ENCODE results near the gene TSPAN7. TPM values are rescaled to one million over a fixed set of nuclear protein-coding genes. Genes with fewer than 3 reads are reported as not detected.

Gene TSPAN7
- total and polyA plus RNA-seq, 2 donors (not counting 1 experiment from before 2014, with no cell fraction given), result 0.03 TPM; not detected in 1

GRCh38 chrX:38666909-38667308 lies 105.6 kb downstream of the TSPAN7 start:
- H3K27ac ChIP-seq (ENCODE audit: insufficient read depth, low read length), result no peak overlapping the region
- no peak overlapping the region for H3K4me3 ChIP-seq (replicated peaks in 1 of 4; ENCODE audit: control extremely low read depth in 1 of 4, insufficient read depth in 1 of 4, low read depth in 3 of 4, low read length in 4 of 4)
- DNase-seq (ENCODE audit: low read depth in 2 of 2), result no peak
- no peak overlapping the region for H3K9ac ChIP-seq (ENCODE audit: insufficient read depth, low read length)
- no peaks in the 10 kb centered on the region for H3K27me3 ChIP-seq (ENCODE audit: control insufficient read depth, insufficient read depth, low read length)
- no peaks in the 10 kb centered on the region for H3K79me2 ChIP-seq (ENCODE audit: control insufficient read depth, insufficient read depth, low read length)
- no peaks in the 10 kb centered on the region for H3K9me3 ChIP-seq (ENCODE audit: control insufficient read depth, insufficient read depth, low read depth, low read length)
- no peak overlapping the region for H2AFZ ChIP-seq (ENCODE audit: low read length)
- no peak overlapping the region for H3K4me2 ChIP-seq (ENCODE audit: extremely low read depth, insufficient read depth, low read length)
- no peaks in the 10 kb centered on the region for H3K36me3 ChIP-seq (ENCODE audit: control insufficient read depth, insufficient read depth, low read length)
- H3K4me1 ChIP-seq (ENCODE audit: control insufficient read depth, extremely low read depth, insufficient read depth, low read length), result no peaks in the 10 kb centered on the region
- H4K20me1 ChIP-seq (ENCODE audit: control insufficient read depth, extremely low read depth, insufficient read depth, low read length), result no peaks in the 10 kb centered on the region
- no peak for TF ChIP-seq CTCF (conservative IDR thresholded peaks at IDR 0.05 in 1 of 2, IDR thresholded peaks at IDR 0.05 in 1 of 2; ENCODE audit: low read depth in 1 of 2, low read length in 2 of 2)
- TF ChIP-seq EZH2 (IDR thresholded peaks at IDR 0.05; ENCODE audit: low read length, missing control alignments), result no peak

- H3K27ac ChIP-seq (ENCODE audit: insufficient read depth, low read length), result no peak overlapping the region
- H3K9ac ChIP-seq (ENCODE audit: insufficient read depth, low read length), result no peak overlapping the region
- no peak for TF ChIP-seq EZH2 (IDR thresholded peaks at IDR 0.05; ENCODE audit: low read length, missing control alignments)
- no peak for TF ChIP-seq CTCF (conservative IDR thresholded peaks at IDR 0.05 in 1 of 2, IDR thresholded peaks at IDR 0.05 in 1 of 2; ENCODE audit: low read depth in 1 of 2, low read length in 2 of 2)
- DNase-seq (ENCODE audit: low read depth in 2 of 2), result no peak
- no peak overlapping the region for H3K4me2 ChIP-seq (ENCODE audit: extremely low read depth, insufficient read depth, low read length)
- no peaks in the 10 kb centered on the region for H3K4me1 ChIP-seq (ENCODE audit: control insufficient read depth, extremely low read depth, insufficient read depth, low read length)
- H4K20me1 ChIP-seq (ENCODE audit: control insufficient read depth, extremely low read depth, insufficient read depth, low read length), result no peaks in the 10 kb centered on the region
- no peaks in the 10 kb centered on the region for H3K27me3 ChIP-seq (ENCODE audit: control insufficient read depth, insufficient read depth, low read length)
- no peaks in the 10 kb centered on the region for H3K36me3 ChIP-seq (ENCODE audit: control insufficient read depth, insufficient read depth, low read length)
- H3K4me3 ChIP-seq (replicated peaks in 1 of 4; ENCODE audit: control extremely low read depth in 1 of 4, insufficient read depth in 1 of 4, low read depth in 3 of 4, low read length in 4 of 4), result no peak overlapping the region
- H3K79me2 ChIP-seq (ENCODE audit: control insufficient read depth, insufficient read depth, low read length), result no peaks in the 10 kb centered on the region
- H3K9me3 ChIP-seq (ENCODE audit: control insufficient read depth, insufficient read depth, low read depth, low read length), result no peaks in the 10 kb centered on the region
- no peak overlapping the region for H2AFZ ChIP-seq (ENCODE audit: low read length)
Measured at GRCh38 chrX:38668771-38669170, 107.4 kb downstream of the TSPAN7 start.

- Histone ChIP-seq H3K4me3 (replicated peaks in 1 of 4; ENCODE audit: control extremely low read depth in 1 of 4, insufficient read depth in 1 of 4, low read depth in 3 of 4, low read length in 4 of 4) (no peak overlapping the region), H3K27me3 (ENCODE audit: control insufficient read depth, insufficient read depth, low read length) (no peaks in the 10 kb centered on the region), H3K79me2 (ENCODE audit: control insufficient read depth, insufficient read depth, low read length) (no peaks in the 10 kb centered on the region), H3K27ac (ENCODE audit: insufficient read depth, low read length) (no peak overlapping the region), H3K36me3 (ENCODE audit: control insufficient read depth, insufficient read depth, low read length) (no peaks in the 10 kb centered on the region), H3K9me3 (ENCODE audit: control insufficient read depth, insufficient read depth, low read depth, low read length) (no peaks in the 10 kb centered on the region), H3K9ac (ENCODE audit: insufficient read depth, low read length) (no peak overlapping the region), H4K20me1 (ENCODE audit: control insufficient read depth, extremely low read depth, insufficient read depth, low read length) (no peaks in the 10 kb centered on the region), H2AFZ (ENCODE audit: low read length) (no peak overlapping the region), H3K4me2 (ENCODE audit: extremely low read depth, insufficient read depth, low read length) (no peak overlapping the region), H3K4me1 (ENCODE audit: control insufficient read depth, extremely low read depth, insufficient read depth, low read length) (no peaks in the 10 kb centered on the region)
- TF ChIP-seq EZH2 (IDR thresholded peaks at IDR 0.05; ENCODE audit: low read length, missing control alignments), result no peak
- DNase-seq (ENCODE audit: low read depth in 2 of 2), result no peak
Measured at GRCh38 chrX:38669428-38669827, 108.1 kb downstream of the TSPAN7 start.
